ENCODE measurements around the gene DUSP10. TPM values are rescaled to one million over a fixed set of nuclear protein-coding genes. Genes with fewer than 3 reads are reported as not detected.

The DUSP10 gene
- polyA plus RNA-seq, 3 donors, result 10.4 to 41.1 (median 12.7) TPM

GRCh38 chr1:221759436-221759835 lies 17.5 kb upstream of the DUSP10 start:
- Mint-ChIP-seq H3K27ac (no peak overlapping the region), H3K27me3 (ENCODE audit: low read depth in 3 of 3) (peaks cover 1 to 2% (median 2%) of the 10 kb centered on the region in 3 donors), H3K4me1 (peaks cover 6% of the 10 kb centered on the region), H3K4me3 (no peak overlapping the region), H3K9me3 (peaks cover 0 to 1% (median 0%) of the 10 kb centered on the region in 7 donors), H3K36me3 (no peaks in the 10 kb centered on the region)
- H3K36me3 ChIP-seq (replicated peaks in 1 of 2; ENCODE audit: control insufficient read depth in 1 of 2, insufficient read depth in 2 of 2, low read length in 2 of 2), result no peaks in the 10 kb centered on the region
- H3K9ac ChIP-seq (ENCODE audit: insufficient read depth, low read length, poor library complexity, severe bottlenecking), result no peak overlapping the region
- no peak overlapping the region for H3K27ac ChIP-seq (ENCODE audit: low read depth in 1 of 2, low read length in 2 of 2)
- no peak overlapping the region for H3K4me3 ChIP-seq (replicated peaks in 1 of 3; ENCODE audit: low read depth in 2 of 3, low read length in 3 of 3)
- no peaks in the 10 kb centered on the region for H3K79me2 ChIP-seq (ENCODE audit: insufficient read depth, low read length)
- 83% methylated on average over 1 of the region's 3 CpGs for WGBS (ENCODE audit: insufficient coverage)
- H3K27me3 ChIP-seq (ENCODE audit: control insufficient read depth in 2 of 2, insufficient read depth in 2 of 2, low read length in 2 of 2), result no peaks in the 10 kb centered on the region
- H3K4me2 ChIP-seq (replicated peaks; ENCODE audit: extremely low read depth, low read length, poor library complexity, severe bottlenecking), result no peak overlapping the region
- TF ChIP-seq CTCF (IDR thresholded peaks at IDR 0.05), result no peak
- intact Hi-C loops (cut with micrococcal nuclease), result no loop called here
- no peak for DNase-seq
- H2AFZ ChIP-seq (ENCODE audit: insufficient read depth, low read depth, low read length, poor library complexity, severe bottlenecking), result no peak overlapping the region
- H4K20me1 ChIP-seq (ENCODE audit: insufficient read depth, low read length), result no peaks in the 10 kb centered on the region
- H3K4me1 ChIP-seq (ENCODE audit: control insufficient read depth in 1 of 2, insufficient read depth in 2 of 2, low read length in 2 of 2), result peaks cover 6 to 9% of the 10 kb centered on the region in 2 donors
- no peaks in the 10 kb centered on the region for H3K9me3 ChIP-seq (replicated peaks in 1 of 2; ENCODE audit: control insufficient read depth in 1 of 2, insufficient read depth in 1 of 2, low read length in 2 of 2)

GRCh38 chr1:221758455-221758854 lies 16.6 kb upstream of the DUSP10 start:
- peaks cover 0 to 1% (median 0%) of the 10 kb centered on the region in 7 donors for H3K9me3 Mint-ChIP-seq
- Histone ChIP-seq H3K36me3 (replicated peaks in 1 of 2; ENCODE audit: control insufficient read depth in 1 of 2, insufficient read depth in 2 of 2, low read length in 2 of 2) (no peaks in the 10 kb centered on the region), H2AFZ (ENCODE audit: insufficient read depth, low read depth, low read length, poor library complexity, severe bottlenecking) (no peak overlapping the region), H3K4me1 (ENCODE audit: control insufficient read depth in 1 of 2, insufficient read depth in 2 of 2, low read length in 2 of 2) (peaks cover 6 to 17% of the 10 kb centered on the region in 2 donors), H3K79me2 (ENCODE audit: insufficient read depth, low read length) (no peaks in the 10 kb centered on the region), H3K9me3 (replicated peaks in 1 of 2; ENCODE audit: control insufficient read depth in 1 of 2, insufficient read depth in 1 of 2, low read length in 2 of 2) (no peaks in the 10 kb centered on the region), H3K9ac (ENCODE audit: insufficient read depth, low read length, poor library complexity, severe bottlenecking) (no peak overlapping the region), H3K4me2 (replicated peaks; ENCODE audit: extremely low read depth, low read length, poor library complexity, severe bottlenecking) (no peak overlapping the region), H3K27ac (ENCODE audit: low read depth in 1 of 2, low read length in 2 of 2) (no peak overlapping the region), H3K4me3 (replicated peaks in 1 of 3; ENCODE audit: low read depth in 2 of 3, low read length in 3 of 3) (no peak overlapping the region), H3K27me3 (ENCODE audit: control insufficient read depth in 2 of 2, insufficient read depth in 2 of 2, low read length in 2 of 2) (no peaks in the 10 kb centered on the region), H4K20me1 (ENCODE audit: insufficient read depth, low read length) (no peaks in the 10 kb centered on the region)
- TF ChIP-seq CTCF (IDR thresholded peaks at IDR 0.05), result no peak
- H3K27me3 Mint-ChIP-seq (ENCODE audit: low read depth in 3 of 3), result peaks cover 1 to 2% (median 2%) of the 10 kb centered on the region in 3 donors
- no peak overlapping the region for H3K4me3 Mint-ChIP-seq
- H3K27ac Mint-ChIP-seq, result no peak overlapping the region
- H3K4me1 Mint-ChIP-seq, result peaks cover 14% of the 10 kb centered on the region
- intact Hi-C loops (cut with micrococcal nuclease), result no loop called here
- no peak for DNase-seq
- no peaks in the 10 kb centered on the region for H3K36me3 Mint-ChIP-seq
